Dedifferentiated amniotic fluid mesenchymal stem cell (primary cell): ENCODE measurements around the gene HIPK2.
A peak's percentile ranks its signal among the peaks of the same experiment; 100 is the strongest.

Experiments
- DNase-seq: peaks from one replicate; pipeline ENCODE4 v3.0.0-alpha.2; 2016; ENCODE audit errors: extremely low spot score

Gene HIPK2

GRCh38 chr7:139696552-139696951 is 81.2 kb downstream of the HIPK2 start:
- DNase-seq = no peak

GRCh38 chr7:139695588-139695987 is 82.2 kb downstream of the HIPK2 start:
- no peak for DNase-seq

- no peak for DNase-seq
Observed at GRCh38 chr7:139695051-139695450, 82.7 kb downstream of the HIPK2 start.

- no peak for DNase-seq
Observed at GRCh38 chr7:139694389-139694676, 83.5 kb downstream of the HIPK2 start.

GRCh38 chr7:139693651-139694388 is 84.0 kb downstream of the HIPK2 start:
- DNase-seq = no peak

GRCh38 chr7:139692723-139693122 is 85.1 kb downstream of the HIPK2 start:
- DNase-seq = no peak

GRCh38 chr7:139691253-139691781 is 86.5 kb downstream of the HIPK2 start:
- DNase-seq = no peak

GRCh38 chr7:139687980-139688632 is 89.7 kb downstream of the HIPK2 start:
- no peak for DNase-seq

GRCh38 chr7:139687211-139687954 is 90.4 kb downstream of the HIPK2 start:
- no peak for DNase-seq

GRCh38 chr7:139683137-139683921 is 94.5 kb downstream of the HIPK2 start:
- DNase-seq = no peak

GRCh38 chr7:139682136-139683013 is 95.4 kb downstream of the HIPK2 start:
- DNase-seq = no peak

GRCh38 chr7:139681812-139682135 is 96.0 kb downstream of the HIPK2 start:
- DNase-seq = no peak

GRCh38 chr7:139681463-139681755 is 96.4 kb downstream of the HIPK2 start:
- no peak for DNase-seq

- DNase-seq = peak; percentile 93
Observed at GRCh38 chr7:139680676-139681462, 96.9 kb downstream of the HIPK2 start.

GRCh38 chr7:139679731-139680594 is 97.8 kb downstream of the HIPK2 start:
- DNase-seq = peak; percentile 39

GRCh38 chr7:139676390-139676789 is 101.4 kb downstream of the HIPK2 start:
- no peak for DNase-seq

GRCh38 chr7:139675127-139676125 is 102.4 kb downstream of the HIPK2 start:
- DNase-seq = no peak

- no peak for DNase-seq
Observed at GRCh38 chr7:139674752-139675126, 103.1 kb downstream of the HIPK2 start.
